H9 (cell line): Measurements from ENCODE around the gene OPRL1. TPM values are rescaled to one million over a fixed set of nuclear protein-coding genes. Genes with fewer than 3 reads are reported as not detected.

ENCODE experiments used
- DNase-seq: peaks from one replicate; pipeline ENCODE4 v3.0.0-alpha.2; 2017
- H2AFZ ChIP-seq: one replicate; pipeline ENCODE4 v1.6.1; 2013; ENCODE audit warnings: mild to moderate bottlenecking, low read length, control low read depth, moderate library complexity
- H2AK5ac ChIP-seq: 2 replicates; pipeline ENCODE4 v1.6.1; 2013; ENCODE audit warnings: low read length, control low read depth, mixed read lengths; ENCODE audit not compliant: insufficient read length
- H2BK120ac ChIP-seq: one replicate; pipeline ENCODE4 v1.6.1; 2013; ENCODE audit warnings: low read depth, mild to moderate bottlenecking, low read length, control low read depth, inconsistent platforms; ENCODE audit not compliant: poor library complexity, severe bottlenecking
- H2BK12ac ChIP-seq: 2 replicates; pipeline ENCODE4 v1.6.1; 2013; ENCODE audit warnings: low read length, control low read depth, mixed read lengths, low read depth; ENCODE audit not compliant: insufficient read length
- H2BK15ac ChIP-seq: 2 replicates; pipeline ENCODE4 v1.6.1; 2013; ENCODE audit warnings: low read depth, low read length, control low read depth
- H2BK20ac ChIP-seq: one replicate; pipeline ENCODE4 v1.6.1; 2013; ENCODE audit warnings: low read depth, mild to moderate bottlenecking, low read length, control low read depth, inconsistent platforms; ENCODE audit not compliant: poor library complexity, severe bottlenecking
- H2BK5ac ChIP-seq: 2 replicates; pipeline ENCODE4 v1.6.1; 2013; ENCODE audit warnings: low read length, control low read depth, mixed read lengths; ENCODE audit not compliant: insufficient read length
- H3K14ac ChIP-seq: 2 replicates; pipeline ENCODE4 v1.6.1; 2013; ENCODE audit warnings: low read length, control low read depth; ENCODE audit not compliant: insufficient read depth
- H3K18ac ChIP-seq: 2 replicates; pipeline ENCODE4 v1.6.1; 2013; ENCODE audit warnings: low read depth, mild to moderate bottlenecking, mixed read lengths, low read length, control low read depth; ENCODE audit not compliant: insufficient read length
- H3K23ac ChIP-seq: 2 replicates; pipeline ENCODE4 v1.6.1; 2013; ENCODE audit warnings: low read length, control low read depth, mixed read lengths, low read depth; ENCODE audit not compliant: insufficient read length
- H3K23me2 ChIP-seq: 2 replicates; pipeline ENCODE4 v1.6.1; 2013; ENCODE audit warnings: low read depth, mild to moderate bottlenecking, mixed read lengths, low read length, control low read depth; ENCODE audit not compliant: insufficient read length, poor library complexity, severe bottlenecking
- H3K27ac ChIP-seq: 2 replicates; pipeline ENCODE4 v1.5.1; 2013; ENCODE audit warnings: low read length, control low read depth, mixed read lengths, low read depth; ENCODE audit not compliant: insufficient read length
- H3K27me3 ChIP-seq: 2 replicates; pipeline ENCODE4 v1.6.1; 2013; ENCODE audit warnings: low read length, control low read depth, inconsistent platforms; ENCODE audit not compliant: insufficient read depth
- H3K4ac ChIP-seq: 2 replicates; pipeline ENCODE4 v1.6.1; 2013; ENCODE audit warnings: low read depth, mild to moderate bottlenecking, control low read depth, inconsistent platforms, low read length, moderate library complexity
- H3K4me1 ChIP-seq: 2 replicates; pipeline ENCODE4 v1.6.1; 2013; ENCODE audit warnings: low read length, control low read depth, inconsistent platforms; ENCODE audit not compliant: insufficient read depth
- H3K4me2 ChIP-seq: 2 replicates; pipeline ENCODE4 v1.6.1; 2013; ENCODE audit warnings: low read length, control low read depth, mixed read lengths; ENCODE audit not compliant: insufficient read length, insufficient read depth
- H3K56ac ChIP-seq: 2 replicates; pipeline ENCODE4 v1.6.1; 2013; ENCODE audit warnings: low read depth, mild to moderate bottlenecking, mixed read lengths, low read length, control low read depth; ENCODE audit not compliant: insufficient read length
- H3K79me1 ChIP-seq: 2 replicates; pipeline ENCODE4 v1.6.1; 2013; ENCODE audit warnings: low read depth, mild to moderate bottlenecking, moderate library complexity, low read length, control low read depth, inconsistent platforms; ENCODE audit not compliant: insufficient read depth, poor library complexity, severe bottlenecking
- H3K79me2 ChIP-seq: 2 replicates; pipeline ENCODE4 v1.6.1; 2013; ENCODE audit warnings: low read length, control low read depth, inconsistent platforms; ENCODE audit not compliant: insufficient read depth
- H3K9ac ChIP-seq: 2 replicates; pipeline ENCODE4 v1.6.1; 2013; ENCODE audit warnings: low read length, control low read depth, mixed read lengths; ENCODE audit not compliant: insufficient read length; ENCODE audit errors: extremely low read depth
- H3K9me3 ChIP-seq: one replicate; pipeline ENCODE4 v1.6.1; 2013; ENCODE audit warnings: low read depth, low read length, inconsistent platforms; ENCODE audit not compliant: control insufficient read depth
- H3T11ph ChIP-seq: one replicate; pipeline ENCODE4 v1.6.1; 2013; ENCODE audit warnings: mild to moderate bottlenecking, low read length, control low read depth, inconsistent platforms
- H4K20me1 ChIP-seq: one replicate; pipeline ENCODE4 v1.6.1; 2013; ENCODE audit not compliant: control insufficient read depth, insufficient read length, insufficient read depth
- H4K5ac ChIP-seq: 2 replicates; pipeline ENCODE4 v1.6.1; 2013; ENCODE audit warnings: low read depth, mild to moderate bottlenecking, mixed read lengths, low read length, control low read depth; ENCODE audit not compliant: insufficient read length
- H4K8ac ChIP-seq: replicated peaks from 2 replicates; pipeline ENCODE4 v1.6.1; 2013; ENCODE audit warnings: low read length, control low read depth, mixed read lengths, low read depth; ENCODE audit not compliant: insufficient read length
- H4K91ac ChIP-seq: 2 replicates; pipeline ENCODE4 v1.6.1; 2013; ENCODE audit warnings: low read depth, mild to moderate bottlenecking, moderate library complexity, mixed read lengths, low read length, control low read depth; ENCODE audit not compliant: insufficient read length
- H3K27ac Mint-ChIP-seq, 3 experiments: 2 replicates in 2 of 3; 3 replicates in 1 of 3; pipeline ENCODE4 v1.8.0; 2020 to 2021; ENCODE audit warnings: mixed read lengths in 3 of 3, mild to moderate bottlenecking in 1 of 3, moderate library complexity in 1 of 3
- H3K27me3 Mint-ChIP-seq: 2 replicates; pipeline ENCODE4 v1.8.0; 2021; ENCODE audit warnings: low read depth, mild to moderate bottlenecking, moderate library complexity, mixed read lengths
- H3K36me3 Mint-ChIP-seq, 3 experiments: 2 replicates in 2 of 3; 3 replicates in 1 of 3; pipeline ENCODE4 v1.8.0; 2020 to 2021; ENCODE audit warnings: low read depth in 3 of 3, mixed read lengths in 3 of 3; ENCODE audit not compliant: insufficient read depth in 1 of 3
- H3K4me1 Mint-ChIP-seq, 2 experiments: 2 replicates each; pipeline ENCODE4 v1.8.0; 2020; ENCODE audit warnings: mixed read lengths in 2 of 2
- H3K4me3 Mint-ChIP-seq, 2 experiments: 2 replicates in 1 of 2; 3 replicates in 1 of 2; pipeline ENCODE4 v1.8.0; 2020 to 2021; ENCODE audit warnings: mild to moderate bottlenecking in 2 of 2, mixed read lengths in 2 of 2, moderate library complexity in 1 of 2
- H3K9me3 Mint-ChIP-seq, 2 experiments: 2 replicates in 1 of 2; 3 replicates in 1 of 2; pipeline ENCODE4 v1.8.0; 2020; ENCODE audit warnings: mild to moderate bottlenecking in 2 of 2, mixed read lengths in 2 of 2, moderate library complexity in 1 of 2
- WGBS: extraction: QIAGEN DNeasy Blood & Tissue Kit; methylation state at CpG from one replicate; pipeline ENCODE4 v1.1.7; 2013; ENCODE audit warnings: missing lambda C conversion rate, low lambda C conversion rate, mixed read lengths; ENCODE audit not compliant: insufficient read length; ENCODE audit errors: extremely low coverage; 5-methylcytosine and 5-hydroxymethylcytosine counted together
- total RNA-seq: library from RNA; stranded (reverse); gene quantifications from 2 replicates; pipeline ENCODE4 v1.2.1, GENCODE V29; 2021
- TF ChIP-seq, protein P1 (sequence below): fragments of 200-600 bp; sonication (generic); conservative IDR thresholded peaks from 3 replicates; pipeline ENCODE4 v1.8.0; 2021; ENCODE audit warnings: antibody characterized with exemption, mild to moderate bottlenecking

OPRL1 gene
- total RNA-seq, 1 experiment from 2014 or later: 0.90 TPM

DNA sequence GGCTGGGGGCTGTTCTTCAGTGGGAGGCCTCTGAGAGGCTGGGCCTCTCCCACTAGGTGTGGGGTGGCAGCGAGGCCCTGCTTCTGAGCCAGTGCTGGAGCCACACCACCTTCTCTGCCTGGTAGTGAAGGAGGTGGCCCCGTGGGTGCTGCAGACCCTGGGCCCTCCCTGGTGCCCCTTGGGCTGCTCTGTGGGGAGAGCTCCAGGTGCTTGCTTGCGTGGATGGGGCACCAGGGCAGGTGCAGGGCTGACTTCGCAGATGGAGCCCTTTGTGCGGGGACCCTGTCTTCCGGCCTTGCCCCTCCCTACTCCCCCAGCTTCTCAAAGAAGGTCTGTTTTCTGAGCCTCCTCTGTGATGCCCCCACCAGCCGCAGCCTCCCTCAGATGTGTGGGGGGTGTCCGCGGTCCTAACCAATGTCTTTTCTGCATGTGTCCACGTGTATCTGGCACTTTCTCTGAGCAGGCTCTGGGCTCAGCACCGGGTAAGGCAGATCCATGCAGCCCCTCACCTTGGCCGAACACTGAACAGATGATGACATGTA, 67.1 kb downstream of the OPRL1 start:
- Mint-ChIP-seq H3K27me3 (peaks cover 11% of the 10 kb centered on the region), H3K9me3 (peaks cover 21 to 23% of the 10 kb centered on the region in 2 experiments), H3K27ac (no peak overlapping the region), H3K36me3 (peaks cover 12 to 18% (median 12%) of the 10 kb centered on the region in 3 experiments), H3K4me1 (peaks cover 29 to 35% of the 10 kb centered on the region in 2 experiments), H3K4me3 (no peak overlapping the region)
- Histone ChIP-seq H2BK5ac (no peak overlapping the region), H3K23me2 (no peaks in the 10 kb centered on the region), H2BK120ac (no peak overlapping the region), H3K14ac (no peak overlapping the region), H3K23ac (no peak overlapping the region), H3K56ac (no peak overlapping the region), H4K5ac (no peak overlapping the region), H3K27ac (no peak overlapping the region), H2BK20ac (no peak overlapping the region), H2AK5ac (no peak overlapping the region), H2BK12ac (no peak overlapping the region), H3K79me2 (no peaks in the 10 kb centered on the region), H4K20me1 (no peaks in the 10 kb centered on the region), H2AFZ (no peak overlapping the region), H4K8ac (no peak overlapping the region), H4K91ac (no peak overlapping the region), H3K9ac (no peak overlapping the region), H2BK15ac (no peak overlapping the region), H3T11ph (no peak overlapping the region), H3K27me3 (no peaks in the 10 kb centered on the region), H3K4ac (no peak overlapping the region), H3K9me3 (peaks cover 9% of the 10 kb centered on the region), H3K4me1 (no peaks in the 10 kb centered on the region; the same call in 1 of the 2 replicates), H3K79me1 (no peaks in the 10 kb centered on the region), H3K18ac (no peak overlapping the region), H3K4me2 (no peak overlapping the region)
- no CpG with 5 or more reads among the region's 12 CpGs for WGBS
- TF ChIP-seq, protein P1, sequence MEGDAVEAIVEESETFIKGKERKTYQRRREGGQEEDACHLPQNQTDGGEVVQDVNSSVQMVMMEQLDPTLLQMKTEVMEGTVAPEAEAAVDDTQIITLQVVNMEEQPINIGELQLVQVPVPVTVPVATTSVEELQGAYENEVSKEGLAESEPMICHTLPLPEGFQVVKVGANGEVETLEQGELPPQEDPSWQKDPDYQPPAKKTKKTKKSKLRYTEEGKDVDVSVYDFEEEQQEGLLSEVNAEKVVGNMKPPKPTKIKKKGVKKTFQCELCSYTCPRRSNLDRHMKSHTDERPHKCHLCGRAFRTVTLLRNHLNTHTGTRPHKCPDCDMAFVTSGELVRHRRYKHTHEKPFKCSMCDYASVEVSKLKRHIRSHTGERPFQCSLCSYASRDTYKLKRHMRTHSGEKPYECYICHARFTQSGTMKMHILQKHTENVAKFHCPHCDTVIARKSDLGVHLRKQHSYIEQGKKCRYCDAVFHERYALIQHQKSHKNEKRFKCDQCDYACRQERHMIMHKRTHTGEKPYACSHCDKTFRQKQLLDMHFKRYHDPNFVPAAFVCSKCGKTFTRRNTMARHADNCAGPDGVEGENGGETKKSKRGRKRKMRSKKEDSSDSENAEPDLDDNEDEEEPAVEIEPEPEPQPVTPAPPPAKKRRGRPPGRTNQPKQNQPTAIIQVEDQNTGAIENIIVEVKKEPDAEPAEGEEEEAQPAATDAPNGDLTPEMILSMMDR: no peak
- no peak for DNase-seq
